ENCODE data around the gene MBNL2.

MBNL2 gene

DNA sequence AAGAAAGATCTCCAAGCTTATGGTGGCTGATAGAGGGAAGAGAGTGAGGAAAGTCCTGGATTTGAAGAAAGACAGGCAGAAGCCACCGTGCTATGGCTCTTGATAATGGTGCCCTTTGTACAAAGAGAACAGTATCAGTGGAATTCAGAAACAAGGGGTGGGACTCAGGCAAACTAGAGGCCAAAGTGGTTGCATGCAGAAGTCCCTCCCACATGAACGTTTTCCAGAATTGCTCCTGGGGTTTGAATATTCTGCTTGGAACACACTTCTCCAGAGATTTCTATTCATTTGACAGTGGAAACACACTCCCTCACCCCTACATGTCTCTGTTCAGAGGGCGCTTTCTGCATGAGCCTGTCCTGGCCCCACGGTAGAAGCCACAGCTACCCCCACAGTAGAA is 10.1 kb upstream of the MBNL2 start:
- FAIRE-seq = no peak

DNA sequence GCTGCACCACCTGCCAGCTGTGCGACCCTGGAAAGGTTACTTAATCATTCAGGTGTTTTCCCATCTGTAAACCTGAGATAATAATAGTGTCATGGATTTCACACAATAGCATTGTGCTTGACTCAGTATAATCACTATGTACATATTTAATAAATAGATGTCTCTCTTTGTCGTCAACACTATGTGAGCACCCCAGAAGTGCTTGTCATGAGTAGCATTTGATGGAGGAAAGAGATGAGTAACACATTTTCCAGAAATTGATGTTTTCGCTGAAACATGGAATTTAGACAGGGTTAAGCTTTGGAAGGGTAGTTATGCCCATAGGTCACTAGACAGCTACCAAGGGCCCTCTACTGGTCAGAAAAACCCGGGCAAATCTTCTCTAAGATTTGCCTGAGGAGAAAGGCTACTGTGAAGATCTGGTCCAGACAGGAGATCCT is 9.5 kb upstream of the MBNL2 start:
- no peak for FAIRE-seq

DNA sequence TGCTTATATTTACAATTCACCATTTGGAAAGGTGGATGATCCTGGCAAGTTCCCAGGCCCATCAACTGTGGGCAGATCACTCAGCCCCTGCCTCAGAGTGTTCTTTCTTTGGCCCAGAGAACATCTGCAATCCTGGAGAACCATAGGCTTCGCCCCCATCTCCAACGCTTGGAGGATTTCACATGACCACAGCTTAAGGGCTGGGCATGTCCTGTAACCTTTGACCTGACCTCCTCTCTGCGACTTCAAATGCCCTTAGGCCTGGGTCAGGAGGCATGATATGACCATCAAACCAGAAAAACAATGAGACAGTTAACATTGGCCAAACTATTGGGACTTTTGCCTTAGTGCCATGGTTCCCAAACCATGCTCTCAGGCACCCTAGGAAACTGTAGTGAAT is 7.2 kb upstream of the MBNL2 start:
- FAIRE-seq = no peak

GRCh38 chr13:97215325-97215724 is 6.8 kb upstream of the MBNL2 start:
- no peak for FAIRE-seq

DNA sequence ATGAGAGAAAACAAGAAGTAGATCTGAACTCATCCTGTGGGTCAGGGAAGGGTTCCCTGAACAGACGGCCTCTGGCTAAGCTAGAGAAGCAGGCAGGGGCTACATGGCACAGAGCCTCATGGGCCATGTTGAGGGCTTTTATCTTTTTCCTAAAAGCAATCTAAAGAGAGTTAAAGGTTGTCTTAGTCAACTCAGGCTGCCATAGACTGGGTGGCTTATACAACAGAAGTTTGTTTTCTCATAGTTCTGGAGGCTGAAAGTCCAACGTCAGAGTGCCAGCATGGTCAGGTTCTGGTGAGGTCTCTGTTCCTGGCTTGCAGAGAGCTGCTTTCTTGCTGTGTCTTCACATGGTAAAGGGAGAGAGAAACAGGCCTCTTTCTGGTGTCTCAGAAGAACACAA is 2.9 kb upstream of the MBNL2 start:
- FAIRE-seq = no peak

- FAIRE-seq = no peak
Observed at GRCh38 chr13:97220151-97220900, 1.8 kb upstream of the MBNL2 start.

GRCh38 chr13:97221046-97221445 is 1.1 kb upstream of the MBNL2 start:
- no peak for FAIRE-seq

DNA sequence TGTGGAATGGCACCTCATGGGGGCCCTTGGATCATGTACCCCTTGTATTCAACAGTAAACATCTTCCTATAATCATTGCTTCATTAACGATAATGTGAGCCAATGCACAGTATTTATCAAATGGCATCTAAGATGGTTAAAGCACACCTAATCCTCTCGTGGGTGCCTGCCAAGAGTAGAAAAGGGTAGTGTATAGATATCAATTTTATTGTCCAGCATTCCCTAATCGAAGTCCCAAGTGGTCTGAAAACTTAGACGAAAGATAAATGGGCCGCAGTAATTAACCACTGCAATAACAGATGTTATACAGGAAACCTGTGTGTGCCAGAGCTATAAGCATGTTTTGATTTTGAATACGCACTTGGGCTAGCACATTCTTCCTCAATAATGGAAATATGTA is 667 bp upstream of the MBNL2 start:
- no peak for FAIRE-seq

DNA sequence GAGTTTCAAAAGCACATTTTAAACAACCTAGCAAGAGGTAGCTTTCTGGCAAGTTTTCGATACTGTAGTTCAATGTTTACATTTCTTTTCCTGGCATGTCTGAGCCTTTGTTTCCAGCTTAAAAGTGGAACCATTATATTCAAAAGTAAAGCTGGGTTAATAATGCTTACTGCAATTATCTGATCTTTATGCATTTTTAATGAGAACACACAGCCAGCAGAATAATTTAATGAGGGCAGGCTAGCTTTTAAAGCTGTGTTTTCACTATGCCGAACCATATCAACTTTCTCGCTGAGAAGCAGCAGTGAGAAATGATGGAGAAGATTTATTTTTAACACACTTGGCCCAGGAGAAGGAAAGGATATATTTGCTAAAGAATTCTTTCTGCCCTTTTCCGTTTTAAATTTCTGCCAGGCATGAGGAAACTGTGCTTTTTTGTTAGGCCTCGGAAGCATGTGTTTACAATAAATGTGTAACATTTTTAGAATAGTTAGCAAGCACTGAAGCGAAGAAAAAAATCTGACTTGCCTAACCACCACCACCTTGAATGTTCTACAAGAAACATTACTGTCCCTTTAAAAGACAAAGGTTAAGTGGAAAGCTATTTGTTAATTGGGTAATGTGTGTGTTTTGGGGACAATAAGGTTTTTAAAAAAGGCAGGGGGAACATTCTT is 1.0 kb downstream of the MBNL2 start:
- FAIRE-seq = no peak

DNA sequence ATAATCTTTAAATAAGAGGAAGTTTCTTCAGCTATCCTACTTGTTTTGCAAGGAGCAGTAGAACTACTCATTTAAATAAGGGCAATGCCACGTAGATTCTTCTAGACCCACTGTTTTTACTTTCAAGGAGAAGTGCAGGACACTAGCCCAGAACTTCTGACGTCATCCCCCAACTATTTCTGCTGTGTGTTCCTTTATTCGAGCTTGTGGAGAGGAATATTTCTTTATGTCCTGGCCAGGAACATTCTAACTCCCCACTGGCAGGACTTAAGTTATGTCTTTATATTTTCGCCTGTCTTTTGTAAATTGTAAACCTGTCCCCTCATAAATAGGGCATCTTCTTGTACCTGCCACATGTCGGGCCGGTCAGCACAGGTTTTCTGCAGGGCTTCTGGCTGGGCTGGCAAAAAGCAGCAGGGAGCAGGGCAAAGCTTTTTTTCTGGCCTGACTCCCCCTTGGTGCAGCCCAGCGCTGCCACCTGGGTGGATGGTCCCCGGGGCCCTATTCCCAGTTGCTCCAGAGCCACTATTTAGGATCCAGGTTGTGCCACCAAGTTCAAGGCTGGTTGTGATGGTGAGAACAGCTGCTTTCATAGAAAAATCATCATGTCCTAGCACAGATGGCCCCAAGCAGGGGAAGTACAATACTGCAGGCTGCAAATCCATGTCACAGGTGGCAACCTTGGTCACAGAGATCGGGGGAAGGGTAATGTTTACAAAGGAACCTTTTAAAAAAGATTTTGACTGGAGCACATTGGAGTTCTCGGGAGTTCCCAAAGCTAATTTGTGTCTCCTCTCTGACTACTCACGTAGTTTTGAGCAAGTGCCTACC is 1.8 kb downstream of the MBNL2 start:
- no peak for FAIRE-seq

GRCh38 chr13:97224544-97225300 is 2.6 kb downstream of the MBNL2 start:
- no peak for FAIRE-seq

DNA sequence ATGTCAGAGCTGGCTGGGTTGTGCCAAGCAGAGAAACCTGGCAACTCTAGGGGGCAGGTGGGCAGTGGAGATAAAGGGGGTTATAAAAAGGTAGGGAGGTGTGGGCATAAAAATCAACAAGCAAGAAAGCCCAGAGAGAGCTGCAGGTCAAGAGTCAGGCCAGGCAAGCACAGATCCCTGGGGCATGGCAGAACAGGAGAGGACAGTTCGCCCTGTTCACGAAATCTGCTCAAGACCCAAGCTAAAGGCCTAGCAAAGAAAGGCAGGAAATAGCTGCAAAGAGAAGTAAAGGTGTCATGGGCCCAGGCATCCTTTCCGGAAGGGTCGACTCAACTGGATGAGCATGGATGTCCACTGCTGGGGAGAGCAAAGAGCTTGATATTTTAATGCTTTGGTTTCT is 3.4 kb downstream of the MBNL2 start:
- FAIRE-seq = no peak

GRCh38 chr13:97226013-97226412 is 3.9 kb downstream of the MBNL2 start:
- no peak for FAIRE-seq

DNA sequence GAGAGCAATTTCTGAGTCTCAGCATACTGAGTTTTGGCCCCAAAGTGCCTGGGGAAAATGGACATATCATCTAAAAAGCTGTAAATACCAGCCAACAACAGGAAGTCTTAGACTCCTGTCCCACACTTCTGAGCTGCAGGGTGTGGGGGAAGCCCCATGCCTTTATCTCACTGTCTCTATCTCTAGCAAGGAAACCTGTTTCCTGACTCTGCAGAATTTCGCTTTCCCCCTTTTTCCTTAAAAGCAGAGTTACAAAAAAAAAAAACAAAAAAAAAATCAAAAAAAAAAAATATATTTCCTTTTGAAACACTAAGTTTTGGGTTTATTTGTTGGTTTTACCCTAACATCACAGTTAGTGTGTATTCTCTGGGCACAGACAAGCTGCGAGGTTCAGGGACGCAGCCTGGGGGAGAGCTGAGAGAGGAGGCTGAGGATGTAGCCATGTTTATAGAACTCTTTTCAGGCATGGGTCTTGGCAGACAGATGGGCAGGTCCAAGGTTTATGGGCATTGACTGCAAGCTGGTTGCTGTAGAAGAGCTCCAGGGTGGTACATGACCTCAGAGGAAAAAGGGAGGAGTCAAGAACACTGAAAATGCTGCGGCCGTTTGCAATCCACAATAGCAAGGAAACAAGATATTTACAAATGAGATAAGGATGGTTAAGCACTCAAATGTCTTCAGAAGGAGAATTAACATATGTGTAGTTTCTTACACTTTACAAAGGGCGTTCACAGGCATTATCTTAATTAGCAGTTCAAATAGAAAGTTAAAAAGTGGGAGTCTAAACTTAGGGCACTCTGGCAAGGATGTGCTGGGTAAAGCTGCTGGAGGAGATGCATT is 4.9 kb downstream of the MBNL2 start:
- no peak for FAIRE-seq

- no peak for FAIRE-seq
Observed at GRCh38 chr13:97228850-97229521, 6.9 kb downstream of the MBNL2 start.

- no peak for FAIRE-seq
Observed at GRCh38 chr13:97229699-97230098, 7.6 kb downstream of the MBNL2 start.

DNA sequence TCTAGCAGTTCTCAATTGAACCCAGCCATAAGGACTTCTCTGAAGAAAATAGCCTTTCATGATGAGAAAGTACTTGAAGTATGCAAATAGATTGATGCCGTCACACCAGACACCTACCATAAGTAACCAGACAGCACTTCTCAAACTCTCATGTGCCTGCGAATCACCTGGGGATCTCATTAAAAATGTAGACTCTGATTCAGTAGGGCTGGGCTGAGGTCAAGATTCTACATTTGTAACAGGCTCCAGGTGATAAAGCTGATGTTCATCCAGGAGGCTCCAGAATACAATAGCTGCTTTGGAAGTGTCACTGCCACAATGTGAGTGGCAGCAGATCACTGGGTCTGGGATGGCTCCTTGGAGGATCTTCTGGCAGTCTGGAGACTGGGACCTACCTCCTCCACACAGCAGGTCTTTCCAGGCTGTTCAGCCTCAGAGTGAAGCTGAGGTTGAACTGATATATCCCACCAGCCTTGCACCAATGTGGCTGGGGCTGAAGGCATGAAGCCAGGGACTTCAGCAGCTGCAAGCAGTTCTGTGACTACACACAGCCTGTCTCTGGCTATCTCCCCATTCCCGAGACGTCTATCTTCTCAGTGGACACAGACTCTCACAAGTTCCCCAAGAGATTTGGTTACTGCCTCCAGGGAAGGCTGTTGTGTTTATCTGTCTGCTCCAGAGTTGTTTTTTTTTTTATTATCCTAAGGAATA is 9.1 kb downstream of the MBNL2 start:
- no peak for FAIRE-seq

GRCh38 chr13:97231829-97232196 is 9.7 kb downstream of the MBNL2 start:
- no peak for FAIRE-seq

GRCh38 chr13:97233499-97233898 is 11.4 kb downstream of the MBNL2 start:
- FAIRE-seq = no peak

- FAIRE-seq = no peak
Observed at GRCh38 chr13:97234236-97234635, 12.1 kb downstream of the MBNL2 start.

DNA sequence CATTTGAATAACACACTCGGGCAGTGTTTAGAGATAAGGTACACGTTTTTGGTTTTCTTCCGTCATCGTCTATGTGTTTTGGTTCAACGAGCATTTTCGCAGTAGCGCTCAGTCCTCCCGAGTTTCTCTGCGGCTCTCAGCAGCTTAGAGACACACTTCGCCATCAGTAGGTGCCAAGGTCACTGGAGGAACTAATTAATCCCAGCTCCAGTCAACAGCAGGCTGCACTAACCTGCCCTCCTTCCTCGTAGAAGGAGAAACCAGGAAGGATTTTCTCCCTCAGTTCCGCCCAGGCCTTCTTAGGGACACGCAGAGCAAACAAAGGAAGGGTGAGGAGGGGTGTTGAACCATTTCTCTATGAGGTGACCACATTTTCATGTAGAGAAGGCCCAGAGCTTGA is 12.6 kb downstream of the MBNL2 start:
- no peak for FAIRE-seq

All from colon (tissue), 2 donors.